Measurements from ENCODE around the gene TBKBP1. TPM values are rescaled to one million over a fixed set of nuclear protein-coding genes. Genes with fewer than 3 reads are reported as not detected.

Gene TBKBP1
- total RNA-seq, 1 experiment from 2014 or later, result 33.2 TPM

GRCh38 chr17:47732399-47733046, 38.6 kb downstream of the TBKBP1 start:
- peak overlapping the region; percentile 67 for H3K4me2 ChIP-seq (ENCODE audit: insufficient read depth, insufficient read length, low read length)
- peaks cover 9 to 20% of the 10 kb centered on the region in 2 experiments for H3K4me1 Mint-ChIP-seq
- H4K8ac ChIP-seq (replicated peaks; ENCODE audit: insufficient read length, low read depth, low read length), result no peak overlapping the region
- H2AFZ ChIP-seq (ENCODE audit: low read length), result no peak overlapping the region
- no peak overlapping the region for H2BK5ac ChIP-seq (ENCODE audit: insufficient read length, low read length)
- no peak overlapping the region for H2AK5ac ChIP-seq (ENCODE audit: insufficient read length, low read length)
- H2BK12ac ChIP-seq (ENCODE audit: insufficient read length, low read depth, low read length), result no peak overlapping the region
- H2BK15ac ChIP-seq (ENCODE audit: low read depth, low read length), result no peak overlapping the region
- no peaks in the 10 kb centered on the region for H3K79me2 ChIP-seq (ENCODE audit: insufficient read depth, low read length)
- DNase-seq, result peak; percentile 49
- no peak overlapping the region for H3K14ac ChIP-seq (ENCODE audit: insufficient read depth, low read length)
- no peak overlapping the region for H4K91ac ChIP-seq (ENCODE audit: insufficient read length, low read depth, low read length)
- no peak overlapping the region for H3T11ph ChIP-seq (ENCODE audit: low read length)
- H3K23me2 ChIP-seq (ENCODE audit: insufficient read length, low read depth, low read length, poor library complexity, severe bottlenecking), result peaks cover 9% of the 10 kb centered on the region
- no peak overlapping the region for H3K23ac ChIP-seq (ENCODE audit: insufficient read length, low read depth, low read length)
- H3K27ac Mint-ChIP-seq, result no peak overlapping the region
- H3K18ac ChIP-seq (ENCODE audit: insufficient read length, low read depth, low read length), result no peak overlapping the region
- H3K36me3 Mint-ChIP-seq (ENCODE audit: insufficient read depth in 1 of 3, low read depth in 3 of 3), result no peaks in the 10 kb centered on the region; a peak in 1 of 7 replicates
- H4K5ac ChIP-seq (ENCODE audit: insufficient read length, low read depth, low read length), result no peak overlapping the region
- TF ChIP-seq, protein P1, sequence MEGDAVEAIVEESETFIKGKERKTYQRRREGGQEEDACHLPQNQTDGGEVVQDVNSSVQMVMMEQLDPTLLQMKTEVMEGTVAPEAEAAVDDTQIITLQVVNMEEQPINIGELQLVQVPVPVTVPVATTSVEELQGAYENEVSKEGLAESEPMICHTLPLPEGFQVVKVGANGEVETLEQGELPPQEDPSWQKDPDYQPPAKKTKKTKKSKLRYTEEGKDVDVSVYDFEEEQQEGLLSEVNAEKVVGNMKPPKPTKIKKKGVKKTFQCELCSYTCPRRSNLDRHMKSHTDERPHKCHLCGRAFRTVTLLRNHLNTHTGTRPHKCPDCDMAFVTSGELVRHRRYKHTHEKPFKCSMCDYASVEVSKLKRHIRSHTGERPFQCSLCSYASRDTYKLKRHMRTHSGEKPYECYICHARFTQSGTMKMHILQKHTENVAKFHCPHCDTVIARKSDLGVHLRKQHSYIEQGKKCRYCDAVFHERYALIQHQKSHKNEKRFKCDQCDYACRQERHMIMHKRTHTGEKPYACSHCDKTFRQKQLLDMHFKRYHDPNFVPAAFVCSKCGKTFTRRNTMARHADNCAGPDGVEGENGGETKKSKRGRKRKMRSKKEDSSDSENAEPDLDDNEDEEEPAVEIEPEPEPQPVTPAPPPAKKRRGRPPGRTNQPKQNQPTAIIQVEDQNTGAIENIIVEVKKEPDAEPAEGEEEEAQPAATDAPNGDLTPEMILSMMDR (conservative IDR thresholded peaks at IDR 0.05), result no peak
- peaks cover 26% of the 10 kb centered on the region for H3K27me3 ChIP-seq (ENCODE audit: insufficient read depth, low read length)
- H3K56ac ChIP-seq (ENCODE audit: insufficient read length, low read depth, low read length), result no peak overlapping the region
- H3K9me3 ChIP-seq (ENCODE audit: control insufficient read depth, low read depth, low read length), result no peaks in the 10 kb centered on the region
- no peaks in the 10 kb centered on the region for H3K4me1 ChIP-seq (ENCODE audit: insufficient read depth, low read length)
- H3K27me3 Mint-ChIP-seq (ENCODE audit: low read depth), result peaks cover 87% of the 10 kb centered on the region
- no peak overlapping the region for H3K4ac ChIP-seq (ENCODE audit: low read depth, low read length)
- H3K27ac ChIP-seq (ENCODE audit: insufficient read length, low read depth, low read length), result no peak overlapping the region
- H3K79me1 ChIP-seq (ENCODE audit: insufficient read depth, low read depth, low read length, poor library complexity, severe bottlenecking), result no peaks in the 10 kb centered on the region
- peaks cover 0 to 2% of the 10 kb centered on the region in 2 experiments; a peak in 1 of 5 replicates for H3K9me3 Mint-ChIP-seq
- no CpG with 5 or more reads among the region's 12 CpGs for WGBS (ENCODE audit: extremely low coverage, insufficient read length, low lambda C conversion rate)
- no peak overlapping the region for H3K9ac ChIP-seq (ENCODE audit: extremely low read depth, insufficient read length, low read length)
- H3K4me3 Mint-ChIP-seq, result peak overlapping the region; percentile 52 to 84
- H2BK120ac ChIP-seq (ENCODE audit: low read depth, low read length, poor library complexity, severe bottlenecking), result no peak overlapping the region
- no peaks in the 10 kb centered on the region for H4K20me1 ChIP-seq (ENCODE audit: control insufficient read depth, insufficient read depth, insufficient read length)
- no peak overlapping the region for H2BK20ac ChIP-seq (ENCODE audit: low read depth, low read length, poor library complexity, severe bottlenecking)

Data from H9 (cell line).